ENCODE data around the gene GOLGA8K.
"Not testable (repeated sequence)": the region's sequence is repeated elsewhere in the genome, so short reads cannot be mapped to it uniquely, and the experiment has no call there.

The GOLGA8K gene

GRCh38 chr15:32350563-32351220 is 52.4 kb downstream of the GOLGA8K start:
- DNase-seq: not testable (repeated sequence)

- DNase-seq: not testable (repeated sequence)
Measured at GRCh38 chr15:32347037-32347436, 56.1 kb downstream of the GOLGA8K start.

DNA sequence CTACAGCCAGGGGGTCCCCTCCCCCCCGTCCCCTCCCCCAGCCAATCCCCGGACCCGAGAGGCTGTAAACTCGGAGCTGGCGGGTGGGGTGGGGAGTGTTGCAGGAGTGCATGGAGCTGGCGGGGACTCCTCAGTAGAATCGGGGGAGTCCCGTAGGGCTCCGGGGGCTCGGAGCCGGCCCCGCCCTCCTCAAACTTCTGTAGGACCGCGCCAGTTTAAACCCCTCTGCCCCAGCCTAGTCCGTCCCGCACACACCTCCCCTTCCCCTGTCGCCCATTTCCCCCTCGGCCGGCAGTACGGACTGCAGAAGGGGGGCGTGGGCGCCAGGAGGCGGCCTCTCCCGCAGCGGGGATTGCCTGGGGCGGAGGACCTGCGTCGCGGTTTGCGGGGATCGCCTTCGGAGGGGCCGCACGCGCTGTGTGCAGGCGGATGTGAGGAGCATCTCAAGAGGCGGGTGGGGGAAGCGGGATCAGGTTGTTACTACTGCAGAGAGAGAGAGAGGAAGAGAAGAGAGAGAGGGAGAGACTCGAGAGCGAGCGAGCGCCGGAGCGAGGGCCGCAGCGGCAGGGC is 57.0 kb downstream of the GOLGA8K start:
- DNase-seq: not testable (repeated sequence)

DNA sequence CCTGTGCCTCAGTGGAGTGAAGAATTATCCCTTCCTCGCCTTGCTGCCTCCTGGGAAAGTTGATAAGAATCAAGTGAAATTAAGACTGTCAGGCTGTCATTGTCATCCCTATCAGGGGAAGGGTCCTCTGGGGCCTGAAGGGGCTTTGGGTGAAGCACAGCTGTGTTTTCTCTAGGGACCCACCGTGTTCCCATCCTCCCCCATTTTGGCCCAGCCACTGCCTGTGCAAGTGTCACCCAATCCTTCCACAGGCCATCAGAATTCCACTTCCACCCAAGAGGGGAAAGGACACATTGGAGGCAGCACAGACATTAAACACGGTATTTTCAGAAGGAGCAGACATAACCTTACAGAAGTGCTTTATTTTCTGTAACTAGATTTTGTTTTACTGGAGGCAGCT is 59.2 kb downstream of the GOLGA8K start:
- DNase-seq: not testable (repeated sequence)

All from DMS53 (cell line).